ENCODE measurements around the gene SLC6A7. TPM values are rescaled to one million over a fixed set of nuclear protein-coding genes. Genes with fewer than 3 reads are reported as not detected.
"Not testable (repeated sequence)": the region's sequence is repeated elsewhere in the genome, so short reads cannot be mapped to it uniquely, and the experiment has no call there.

Gene SLC6A7
- total RNA-seq, 1 donor from 2014 or later = not detected

GRCh38 chr5:150214289-150214688 is 24.4 kb downstream of the SLC6A7 start:
- DNase-seq (ENCODE audit: extremely low read depth, low read depth, low spot score) = no peak

- no peak for DNase-seq (ENCODE audit: extremely low read depth, low read depth, low spot score)
Observed at GRCh38 chr5:150215979-150216944, 26.4 kb downstream of the SLC6A7 start.

- no peak for DNase-seq (ENCODE audit: extremely low read depth, low read depth, low spot score)
Observed at GRCh38 chr5:150217038-150217437, 27.2 kb downstream of the SLC6A7 start.

GRCh38 chr5:150217873-150218692 is 28.2 kb downstream of the SLC6A7 start:
- DNase-seq (ENCODE audit: extremely low read depth, low read depth, low spot score) = peak; percentile 50

- no peak for DNase-seq (ENCODE audit: extremely low read depth, low read depth, low spot score)
Observed at GRCh38 chr5:150218693-150219035, 28.8 kb downstream of the SLC6A7 start.

- DNase-seq (ENCODE audit: extremely low read depth, low read depth, low spot score) = no peak
Observed at GRCh38 chr5:150219142-150219541, 29.3 kb downstream of the SLC6A7 start.

- no peak for DNase-seq (ENCODE audit: extremely low read depth, low read depth, low spot score)
Observed at GRCh38 chr5:150219861-150220260, 30.0 kb downstream of the SLC6A7 start.

GRCh38 chr5:150221471-150221870 is 31.6 kb downstream of the SLC6A7 start:
- no peak for DNase-seq (ENCODE audit: extremely low read depth, low read depth, low spot score)

GRCh38 chr5:150222906-150223305 is 33.0 kb downstream of the SLC6A7 start:
- no peak for DNase-seq (ENCODE audit: extremely low read depth, low read depth, low spot score)

- no peak for DNase-seq (ENCODE audit: extremely low read depth, low read depth, low spot score)
Observed at GRCh38 chr5:150223474-150223873, 33.6 kb downstream of the SLC6A7 start.

- DNase-seq (ENCODE audit: extremely low read depth, low read depth, low spot score) = no peak
Observed at GRCh38 chr5:150224483-150225027, 34.7 kb downstream of the SLC6A7 start.

GRCh38 chr5:150227036-150227435 is 37.2 kb downstream of the SLC6A7 start:
- DNase-seq (ENCODE audit: extremely low read depth, low read depth, low spot score) = no peak

- DNase-seq (ENCODE audit: extremely low read depth, low read depth, low spot score) = no peak
Observed at GRCh38 chr5:150227606-150228273, 37.9 kb downstream of the SLC6A7 start.

- DNase-seq (ENCODE audit: extremely low read depth, low read depth, low spot score) = no peak
Observed at GRCh38 chr5:150229571-150229970, 39.7 kb downstream of the SLC6A7 start.

GRCh38 chr5:150230842-150231241 is 41.0 kb downstream of the SLC6A7 start:
- no peak for DNase-seq (ENCODE audit: extremely low read depth, low read depth, low spot score)

GRCh38 chr5:150233706-150234105 is 43.8 kb downstream of the SLC6A7 start:
- DNase-seq (ENCODE audit: extremely low read depth, low read depth, low spot score) = not testable (repeated sequence)

- DNase-seq (ENCODE audit: extremely low read depth, low read depth, low spot score) = no peak
Observed at GRCh38 chr5:150234576-150235499, 45.0 kb downstream of the SLC6A7 start.

- no peak for DNase-seq (ENCODE audit: extremely low read depth, low read depth, low spot score)
Observed at GRCh38 chr5:150235500-150235854, 45.6 kb downstream of the SLC6A7 start.

- no peak for DNase-seq (ENCODE audit: extremely low read depth, low read depth, low spot score)
Observed at GRCh38 chr5:150236313-150236712, 46.5 kb downstream of the SLC6A7 start.
